Erythroblast (primary cell): ENCODE measurements around the gene AK5.

Source experiments
- DNase-seq, 2 experiments: peaks; one replicate each; lab custom pipeline; 2025; lab: John Stamatoyannopoulos, UW
- GATA1 ChIP-seq: IDR thresholded peaks from 2 replicates; pipeline ENCODE4 v1.6.1; 2011; ENCODE audit warnings: low read depth, mild to moderate bottlenecking, control low read depth, low read length, moderate library complexity
- POLR2A ChIP-seq: IDR thresholded peaks from 2 replicates; pipeline ENCODE4 v1.6.1; 2011; ENCODE audit warnings: mild to moderate bottlenecking, low read length

AK5 gene

GRCh38 chr1:77428068-77428467, 146.2 kb downstream of the AK5 start:
- no peak for TF ChIP-seq GATA1
- TF ChIP-seq POLR2A = no peak
- no peak for DNase-seq

GRCh38 chr1:77430966-77431690, 149.3 kb downstream of the AK5 start:
- TF ChIP-seq GATA1 (no peak), POLR2A (no peak)
- no peak for DNase-seq

- no peak for DNase-seq
- TF ChIP-seq POLR2A = no peak
- TF ChIP-seq GATA1 = no peak
These were observed 152.1 kb downstream of the AK5 start for GRCh38 chr1:77433934-77434333.

DNA sequence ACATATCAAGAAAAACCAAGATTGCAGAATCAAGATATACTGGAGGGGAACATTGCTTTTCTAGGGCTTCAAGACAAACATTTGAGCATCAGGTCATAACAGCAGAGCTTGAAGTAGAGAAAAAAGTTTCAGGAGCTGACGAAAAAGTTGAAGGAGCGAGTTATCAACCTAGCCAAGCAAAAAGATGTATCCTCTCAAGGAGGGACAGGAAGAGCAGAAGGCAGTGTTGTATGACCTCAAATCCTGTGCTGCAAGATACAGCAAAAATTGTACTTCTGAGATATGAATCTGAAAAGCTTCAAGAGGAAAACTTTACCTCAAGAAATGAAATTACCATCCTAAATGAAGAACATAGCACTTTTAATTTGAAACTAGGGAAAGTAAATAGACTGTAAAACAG, 153.1 kb downstream of the AK5 start:
- DNase-seq = no peak

GRCh38 chr1:77438236-77438913, 156.6 kb downstream of the AK5 start:
- TF ChIP-seq GATA1 (no peak), POLR2A (no peak)
- DNase-seq = no peak

More for the DNA sequence above, 153.1 kb downstream of the AK5 start:
- no peak for TF ChIP-seq GATA1
- no peak for TF ChIP-seq POLR2A

DNA sequence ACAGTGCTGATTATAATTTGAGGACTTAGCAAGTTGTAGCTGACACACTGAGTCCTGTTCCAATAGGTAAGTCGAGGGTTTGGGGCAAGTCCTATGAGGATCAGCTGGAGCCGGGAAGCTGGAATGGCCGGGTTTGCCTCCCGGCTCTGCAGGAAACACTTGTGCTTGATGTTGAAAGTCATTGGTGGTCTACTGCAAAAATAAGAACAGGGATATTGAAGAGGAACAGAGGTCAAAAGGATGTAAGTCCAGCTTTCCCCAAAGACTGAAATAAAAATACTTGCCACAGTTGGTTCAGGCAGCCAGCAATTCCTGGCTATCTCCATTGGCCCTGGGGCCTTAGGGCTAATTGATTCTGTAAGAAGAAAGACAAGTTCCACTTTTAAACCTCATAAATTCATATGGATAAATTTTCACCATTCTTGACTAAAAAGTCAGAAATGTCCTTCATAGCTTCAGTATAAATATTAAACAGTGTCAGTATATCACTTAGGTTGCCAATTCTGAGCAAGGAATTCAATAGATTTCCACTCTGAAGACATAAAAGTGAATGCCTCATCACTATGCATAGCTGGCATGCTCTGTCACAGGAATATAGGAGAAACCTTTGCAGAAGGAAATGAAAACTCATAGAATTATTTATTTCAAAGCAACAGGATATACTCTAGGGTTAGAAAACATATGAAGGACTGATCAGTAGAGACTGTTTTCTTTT, 165.2 kb downstream of the AK5 start:
- no peak for TF ChIP-seq GATA1
- TF ChIP-seq POLR2A = no peak
- DNase-seq = no peak

DNA sequence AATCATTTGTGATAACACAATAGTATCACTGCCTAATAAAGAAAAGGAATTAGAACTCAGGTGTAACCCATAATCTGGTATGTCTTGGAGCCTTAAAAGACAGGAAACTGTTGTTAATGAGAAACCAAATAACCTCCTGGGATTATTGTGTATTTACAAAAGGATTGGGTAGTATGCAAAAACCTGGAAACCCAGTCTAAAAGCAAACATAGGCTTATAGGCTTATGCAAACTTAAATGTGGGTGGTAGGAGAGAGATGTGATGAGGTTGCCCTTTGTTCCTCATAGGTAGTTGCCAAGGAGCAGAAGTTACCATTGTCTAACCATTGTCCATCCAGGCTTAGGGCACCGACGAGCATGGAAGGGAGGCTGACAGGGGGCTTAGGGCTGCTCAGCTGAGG, 165.8 kb downstream of the AK5 start:
- no peak for DNase-seq
- no peak for TF ChIP-seq POLR2A

GRCh38 chr1:77459881-77460280, 178.1 kb downstream of the AK5 start:
- TF ChIP-seq GATA1 (no peak), POLR2A (no peak)
- no peak for DNase-seq

GRCh38 chr1:77461691-77462090, 179.9 kb downstream of the AK5 start:
- no peak for TF ChIP-seq GATA1
- no peak for TF ChIP-seq POLR2A
- DNase-seq = no peak

DNA sequence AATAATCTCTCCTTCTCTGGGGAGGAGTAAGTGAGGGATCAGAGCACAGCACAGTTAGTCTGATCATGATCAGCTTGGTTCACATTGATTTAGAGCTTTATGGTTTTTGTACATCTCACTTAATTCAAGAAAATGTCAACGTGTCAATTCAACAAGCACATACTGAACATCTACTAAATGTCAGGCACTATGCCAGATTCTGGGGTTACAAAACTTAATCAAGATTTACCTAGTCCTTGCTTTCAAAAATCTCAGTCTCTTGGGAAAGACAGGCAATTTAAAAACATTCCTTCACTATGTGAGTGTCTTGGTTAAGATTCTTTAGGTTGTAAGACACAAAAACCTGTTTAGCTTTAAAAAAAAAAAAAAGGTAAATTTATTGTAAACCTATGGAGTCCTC, 181.4 kb downstream of the AK5 start:
- DNase-seq = no peak
- no peak for TF ChIP-seq GATA1
- TF ChIP-seq POLR2A = no peak

- DNase-seq = no peak
- TF ChIP-seq GATA1 = no peak
- TF ChIP-seq POLR2A = no peak
These were observed 183.3 kb downstream of the AK5 start for GRCh38 chr1:77465139-77465538.

- TF ChIP-seq GATA1 = no peak
- TF ChIP-seq POLR2A = no peak
- no peak for DNase-seq
These were observed 184.1 kb downstream of the AK5 start for GRCh38 chr1:77465922-77466321.

GRCh38 chr1:77467021-77467595, 185.3 kb downstream of the AK5 start:
- no peak for DNase-seq
- no peak for TF ChIP-seq GATA1
- TF ChIP-seq POLR2A = no peak

GRCh38 chr1:77467741-77468140, 185.9 kb downstream of the AK5 start:
- TF ChIP-seq GATA1 (no peak), POLR2A (no peak)
- DNase-seq = no peak

DNA sequence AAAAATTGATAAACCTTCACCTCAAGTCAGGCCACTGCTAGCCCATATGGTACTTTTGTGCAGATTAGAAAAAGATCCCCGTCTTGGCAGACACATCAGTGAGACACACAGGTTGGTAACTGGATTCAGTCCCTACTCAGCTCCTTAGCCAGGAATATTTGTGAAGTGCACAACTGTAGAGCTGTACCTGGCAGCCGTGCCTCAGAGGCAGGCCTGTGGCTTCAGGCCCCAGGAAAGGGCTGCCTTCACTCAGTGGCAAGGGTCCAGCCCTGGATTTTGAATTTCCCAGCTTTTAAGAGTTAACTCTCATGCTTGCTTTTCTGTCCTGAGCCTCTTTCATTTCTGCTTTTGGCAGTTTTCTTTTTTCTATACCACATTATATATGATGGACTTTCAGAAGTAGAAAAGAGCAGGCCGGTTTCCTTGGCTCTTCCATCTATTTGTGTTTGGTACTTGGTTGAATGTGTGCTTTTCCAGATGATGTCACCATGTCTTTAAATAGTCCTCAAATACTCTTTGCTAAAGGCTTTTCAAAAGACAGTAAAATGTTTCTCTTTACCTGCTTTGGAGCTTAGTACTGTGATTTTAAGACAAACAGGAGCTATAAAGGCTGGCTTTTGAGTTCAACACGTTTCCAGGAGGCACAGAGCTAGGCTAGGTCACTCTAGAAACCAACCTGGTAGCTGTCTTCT, 186.6 kb downstream of the AK5 start:
- no peak for DNase-seq
- TF ChIP-seq GATA1 (no peak), POLR2A (no peak)
